Uterus (tissue), 4 donors: ENCODE measurements around the gene MAD1L1. TPM values are rescaled to one million over a fixed set of nuclear protein-coding genes. Genes with fewer than 3 reads are reported as not detected.

Source experiments
- DNase-seq, 2 donors: peaks; one replicate each; pipeline ENCODE4 v3.0.0-alpha.2; 2019 to 2020
- H3K27ac ChIP-seq, 2 donors: fragments of 200-600 bp; sonication (generic); 1 replicate in 1 of 2; 2 replicates in 1 of 2; pipeline ENCODE4 v1.5.1; 2016 to 2018
- H3K27me3 ChIP-seq, 2 donors: fragments of 200-600 bp; sonication (generic); one replicate each; pipeline ENCODE4 v1.5.1; 2018 to 2019; ENCODE audit warnings: control low read depth in 1 of 2
- H3K36me3 ChIP-seq, 2 donors: fragments of 200-600 bp; sonication (generic); one replicate each; pipeline ENCODE4 v1.5.1; 2019; ENCODE audit warnings: control low read depth in 1 of 2
- H3K4me1 ChIP-seq, 2 donors: fragments of 200-600 bp; sonication (generic); one replicate each; pipeline ENCODE4 v1.5.1; 2018 to 2019; ENCODE audit warnings: control low read depth in 1 of 2
- H3K4me3 ChIP-seq, 2 donors: fragments of 200-600 bp; sonication (generic); 1 replicate in 1 of 2; 2 replicates in 1 of 2; pipeline ENCODE4 v1.5.1; 2018 to 2019; ENCODE audit warnings: mild to moderate bottlenecking in 1 of 2
- H3K9me3 ChIP-seq, 2 donors: fragments of 200-600 bp; sonication (generic); one replicate each; pipeline ENCODE4 v1.5.1; 2019; ENCODE audit warnings: control low read depth in 1 of 2
- POLR2A ChIP-seq, 2 donors: fragments of 450-650 bp; IDR thresholded peaks; one replicate each; pipeline ENCODE4 v1.6.1; 2016; ENCODE audit warnings: antibody characterized with exemption in 2 of 2, mild to moderate bottlenecking in 1 of 2, moderate library complexity in 1 of 2
- intact Hi-C: fragments of 100-400 bp; cut with DNase I; formaldehyde crosslinking; loops from one replicate; pipeline ENCODE4 v1.15.1; 2023; ENCODE audit warnings: low total_unique reads
- total RNA-seq, 4 donors: library from RNA; depleted of rRNA in 3 of 4; stranded (reverse); fragments of >200 nt in 3 of 4; gene quantifications; one replicate each; pipeline versions ENCODE4 v1.1.0 to v1.2.4, GENCODE V29; 2014 to 2023
- TF ChIP-seq, protein P1 (sequence below), 4 experiments: fragments of 200-600 bp in 2 of 4; fragments of 450-650 bp in 2 of 4; sonication (generic) in 2 of 4; IDR thresholded peaks; one replicate each; pipeline ENCODE4 v1.5.1; 2016 to 2019; ENCODE audit warnings: antibody characterized with exemption in 4 of 4, mild to moderate bottlenecking in 2 of 4, moderate library complexity in 1 of 4
- donor health status: DM: yes; HTN: yes; CAD: no.

MAD1L1 gene
- total RNA-seq, 4 donors from 2014 or later: 13.3 to 37.4 (median 33.1) TPM

DNA sequence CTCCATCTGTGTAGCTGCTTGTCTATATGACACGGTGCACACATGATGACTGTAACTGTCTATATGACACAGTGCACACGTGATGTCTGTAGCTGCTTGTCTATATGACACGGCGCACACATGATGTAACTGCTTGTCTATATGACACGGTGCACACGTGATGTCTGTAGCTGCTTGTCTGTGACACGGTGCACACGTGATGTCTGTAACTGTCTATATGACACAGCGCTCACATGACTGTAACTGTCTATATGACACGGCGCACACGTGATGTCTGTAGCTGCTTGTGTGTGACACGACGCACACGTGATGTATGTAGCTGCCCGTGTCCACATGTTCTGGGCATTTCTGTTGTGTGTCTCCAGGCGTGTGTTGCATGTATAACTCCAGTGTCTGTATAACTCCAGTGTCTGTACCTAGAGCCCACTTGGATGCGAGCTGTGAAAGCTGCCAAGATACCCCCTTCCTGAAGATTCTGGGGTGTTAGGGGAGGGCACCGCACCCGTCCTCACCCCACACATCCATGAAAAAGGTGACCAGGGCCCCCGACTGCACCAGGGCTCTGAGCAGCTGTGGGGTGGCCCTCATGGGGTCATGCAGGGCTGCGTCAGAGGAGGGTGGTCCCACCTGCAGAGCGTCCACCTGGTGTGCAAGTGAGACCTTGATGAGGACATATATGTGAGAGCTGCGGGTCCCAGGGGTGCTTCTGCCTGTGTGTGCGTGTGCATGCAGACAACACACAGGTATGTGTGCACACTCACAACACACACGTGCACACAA lies 424.7 kb downstream of the MAD1L1 start:
- intact Hi-C loops: no loop called here
- H3K4me3 ChIP-seq: no peak overlapping the region
- TF ChIP-seq, protein P1, sequence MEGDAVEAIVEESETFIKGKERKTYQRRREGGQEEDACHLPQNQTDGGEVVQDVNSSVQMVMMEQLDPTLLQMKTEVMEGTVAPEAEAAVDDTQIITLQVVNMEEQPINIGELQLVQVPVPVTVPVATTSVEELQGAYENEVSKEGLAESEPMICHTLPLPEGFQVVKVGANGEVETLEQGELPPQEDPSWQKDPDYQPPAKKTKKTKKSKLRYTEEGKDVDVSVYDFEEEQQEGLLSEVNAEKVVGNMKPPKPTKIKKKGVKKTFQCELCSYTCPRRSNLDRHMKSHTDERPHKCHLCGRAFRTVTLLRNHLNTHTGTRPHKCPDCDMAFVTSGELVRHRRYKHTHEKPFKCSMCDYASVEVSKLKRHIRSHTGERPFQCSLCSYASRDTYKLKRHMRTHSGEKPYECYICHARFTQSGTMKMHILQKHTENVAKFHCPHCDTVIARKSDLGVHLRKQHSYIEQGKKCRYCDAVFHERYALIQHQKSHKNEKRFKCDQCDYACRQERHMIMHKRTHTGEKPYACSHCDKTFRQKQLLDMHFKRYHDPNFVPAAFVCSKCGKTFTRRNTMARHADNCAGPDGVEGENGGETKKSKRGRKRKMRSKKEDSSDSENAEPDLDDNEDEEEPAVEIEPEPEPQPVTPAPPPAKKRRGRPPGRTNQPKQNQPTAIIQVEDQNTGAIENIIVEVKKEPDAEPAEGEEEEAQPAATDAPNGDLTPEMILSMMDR (IDR thresholded peaks at IDR 0.05): no peak
- TF ChIP-seq POLR2A (IDR thresholded peaks at IDR 0.05): no peak
- H3K36me3 ChIP-seq: no peaks in the 10 kb centered on the region
- H3K4me1 ChIP-seq: peaks cover 0 to 7% of the 10 kb centered on the region in 2 donors
- no peaks in the 10 kb centered on the region for H3K27me3 ChIP-seq
- H3K27ac ChIP-seq: no peak overlapping the region
- no peak for DNase-seq
- no peaks in the 10 kb centered on the region for H3K9me3 ChIP-seq

DNA sequence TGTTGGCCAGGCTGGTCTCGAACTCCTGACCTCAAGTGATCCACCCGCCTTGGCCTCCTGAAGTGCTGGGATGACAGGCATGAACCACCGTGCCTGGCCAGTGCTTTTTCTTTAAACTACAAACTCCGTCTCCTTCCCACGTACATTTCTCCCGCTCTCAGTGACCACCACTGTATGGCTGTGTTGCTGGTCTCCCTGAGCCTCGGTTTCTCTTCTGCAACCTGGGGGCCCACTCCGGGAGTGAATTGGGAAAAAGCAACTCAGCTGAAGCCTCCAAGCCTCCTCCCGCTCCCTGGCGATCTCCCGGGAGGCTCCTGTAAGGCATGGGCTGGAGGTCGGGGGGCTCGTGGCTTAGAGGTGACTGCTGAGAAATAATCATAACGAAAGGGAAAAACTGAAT lies 426.4 kb downstream of the MAD1L1 start:
- H3K27ac ChIP-seq: no peak overlapping the region
- DNase-seq: no peak
- H3K4me3 ChIP-seq: no peak overlapping the region
- no peaks in the 10 kb centered on the region for H3K36me3 ChIP-seq
- H3K9me3 ChIP-seq: peaks cover 0 to 6% of the 10 kb centered on the region in 2 donors
- H3K4me1 ChIP-seq: peaks cover 0 to 6% of the 10 kb centered on the region in 2 donors
- intact Hi-C loops: no loop called here
- no peak for TF ChIP-seq POLR2A (IDR thresholded peaks at IDR 0.05)
- TF ChIP-seq, protein P1 (IDR thresholded peaks at IDR 0.05): no peak
- no peaks in the 10 kb centered on the region for H3K27me3 ChIP-seq

DNA sequence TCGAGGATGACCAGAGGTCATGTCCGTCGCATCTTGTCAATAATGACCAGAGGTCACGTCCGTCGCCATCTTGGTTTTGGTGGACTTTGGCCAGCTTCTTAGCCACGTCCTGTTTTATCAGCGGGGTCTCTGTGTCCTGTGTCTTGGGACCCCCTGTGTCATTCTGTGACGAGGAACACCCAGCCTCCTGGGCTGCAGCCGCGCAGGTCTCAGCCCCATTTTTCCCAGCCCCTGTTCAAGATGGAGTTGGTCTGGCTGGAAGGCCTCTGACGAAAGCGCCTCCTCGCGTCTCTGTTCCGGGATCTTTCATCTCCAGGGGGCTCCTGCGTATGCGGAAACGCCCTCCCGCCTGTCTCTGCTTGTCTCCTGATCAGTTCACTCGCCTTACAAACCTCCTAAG lies 428.4 kb downstream of the MAD1L1 start:
- no peak overlapping the region for H3K27ac ChIP-seq
- TF ChIP-seq, protein P1 (IDR thresholded peaks at IDR 0.05): no peak
- no peak for TF ChIP-seq POLR2A (IDR thresholded peaks at IDR 0.05)
- intact Hi-C loops: no loop called here
- no peak for DNase-seq
- H3K36me3 ChIP-seq: no peaks in the 10 kb centered on the region
- H3K27me3 ChIP-seq: no peaks in the 10 kb centered on the region
- no peak overlapping the region for H3K4me3 ChIP-seq
- no peaks in the 10 kb centered on the region for H3K4me1 ChIP-seq
- H3K9me3 ChIP-seq: peaks cover 0 to 6% of the 10 kb centered on the region in 2 donors

DNA sequence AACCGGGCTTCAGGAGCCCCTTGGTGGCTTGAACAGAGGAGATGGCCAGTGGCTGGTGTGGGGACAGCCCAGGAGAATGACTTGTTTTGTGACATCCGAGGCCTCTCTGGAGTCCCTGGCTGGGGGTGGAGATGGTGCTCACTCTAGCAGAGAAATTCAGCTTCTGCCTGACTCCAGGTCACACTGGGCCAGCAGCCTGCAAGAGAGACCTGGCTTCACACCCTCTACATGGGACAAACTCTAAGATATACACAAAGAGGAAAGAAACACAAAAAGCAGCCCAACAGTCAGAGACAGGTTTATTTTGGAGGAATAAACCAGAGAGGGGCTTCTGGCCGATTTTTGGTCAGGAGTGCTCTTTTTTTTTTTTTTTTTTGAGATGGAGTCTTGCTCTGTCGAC lies 429.8 kb downstream of the MAD1L1 start:
- intact Hi-C loops: no loop called here
- Histone ChIP-seq H3K9me3 (peaks cover 0 to 6% of the 10 kb centered on the region in 2 donors), H3K4me3 (no peak overlapping the region), H3K4me1 (no peaks in the 10 kb centered on the region), H3K27me3 (no peaks in the 10 kb centered on the region), H3K36me3 (no peaks in the 10 kb centered on the region), H3K27ac (no peak overlapping the region)
- TF ChIP-seq, protein P1 (IDR thresholded peaks at IDR 0.05): no peak
- DNase-seq: no peak

DNA sequence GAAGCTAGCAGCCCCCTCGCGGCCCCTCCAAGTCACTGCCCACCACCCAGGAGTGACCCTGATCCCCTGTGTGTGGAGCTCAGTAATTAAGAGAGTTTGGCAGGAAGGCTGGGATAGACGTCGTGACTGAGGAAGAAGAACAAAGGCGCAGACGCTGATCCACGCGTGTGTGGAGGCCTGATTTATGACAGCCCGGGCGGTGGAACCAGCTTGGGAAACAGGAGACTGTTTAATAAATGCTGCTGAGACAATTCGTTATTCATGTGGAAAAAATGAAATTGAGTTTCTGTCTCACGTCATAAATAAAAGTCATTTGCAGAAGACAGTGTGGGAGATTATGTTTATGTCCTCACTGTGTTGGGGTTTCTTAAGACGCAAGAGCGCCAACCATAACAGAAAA lies 431.8 kb downstream of the MAD1L1 start:
- intact Hi-C loops: no loop called here
- H3K27me3 ChIP-seq: no peaks in the 10 kb centered on the region
- H3K4me3 ChIP-seq: no peak overlapping the region
- no peaks in the 10 kb centered on the region for H3K4me1 ChIP-seq
- no peak for TF ChIP-seq POLR2A (IDR thresholded peaks at IDR 0.05)
- TF ChIP-seq, protein P1 (IDR thresholded peaks at IDR 0.05): no peak
- DNase-seq: peak in 1 of 2 donors; percentile 37
- H3K9me3 ChIP-seq: peaks cover 0 to 9% of the 10 kb centered on the region in 2 donors
- no peaks in the 10 kb centered on the region for H3K36me3 ChIP-seq
- H3K27ac ChIP-seq: peak overlapping the region in 1 of 2 donors; percentile 46
